OCI-LY7 (cell line): ENCODE measurements around the gene OSBP2. TPM values are rescaled to one million over a fixed set of nuclear protein-coding genes. Genes with fewer than 3 reads are reported as not detected.

Source experiments
- BruUV-seq: library from RNA; stranded (reverse); fragments of 400-500 nt; replicated peaks from 2 replicates; lab custom pipeline; 2021; lab: Mats Ljungman, UMichigan
- CTCF ChIA-PET: fragments of 300-600 bp; sonication (Branson Sonifier 250); formaldehyde crosslinking; loops from one replicate; lab custom pipeline; 2022; ENCODE audit warnings: antibody characterized with exemption; ENCODE audit not compliant: unreplicated experiment; lab: Charles Lee
- POLR2A ChIA-PET: fragments of 300-600 bp; sonication (Branson Sonifier 250); formaldehyde crosslinking; loops from one replicate; lab custom pipeline; 2022; ENCODE audit warnings: antibody characterized with exemption; lab: Charles Lee
- DNase-seq: peaks from one replicate; pipeline ENCODE4 v3.0.0-alpha.2; 2015; ENCODE audit warnings: low spot score
- H2AFZ ChIP-seq: fragments of 200-600 bp; sonication (generic), shearing (Covaris generic); 2 replicates; pipeline ENCODE4 v1.6.1; 2014; ENCODE audit warnings: mild to moderate bottlenecking, antibody characterized with exemption, low read length, moderate library complexity
- H3K27ac ChIP-seq: fragments of 200-600 bp; sonication (generic); 2 replicates; pipeline ENCODE4 v1.5.1; 2014; ENCODE audit warnings: mixed run types, low read depth, mild to moderate bottlenecking, moderate library complexity, low read length, inconsistent platforms; ENCODE audit not compliant: poor library complexity, severe bottlenecking
- H3K36me3 ChIP-seq: fragments of 200-600 bp; sonication (generic); 2 replicates; pipeline ENCODE4 v1.6.1; 2014; ENCODE audit warnings: mild to moderate bottlenecking, antibody characterized with exemption, low read length, moderate library complexity, mixed read lengths; ENCODE audit not compliant: insufficient read depth
- H3K4me1 ChIP-seq: fragments of 200-600 bp; sonication (generic); 2 replicates; pipeline ENCODE4 v1.5.1; 2014; ENCODE audit warnings: mild to moderate bottlenecking, low read length; ENCODE audit not compliant: insufficient read depth, poor library complexity, severe bottlenecking
- H3K4me2 ChIP-seq: fragments of 200-600 bp; sonication (generic); 2 replicates; pipeline ENCODE4 v1.6.1; 2014; ENCODE audit warnings: mild to moderate bottlenecking, low read length
- H3K4me3 ChIP-seq: fragments of 200-600 bp; sonication (generic); 2 replicates; pipeline ENCODE4 v1.5.1; 2014; ENCODE audit warnings: mild to moderate bottlenecking, low read depth, low read length; ENCODE audit not compliant: poor library complexity, severe bottlenecking
- H3K79me2 ChIP-seq: fragments of 200-600 bp; sonication (generic); 2 replicates; pipeline ENCODE4 v1.6.1; 2016; ENCODE audit warnings: low read depth, mild to moderate bottlenecking, low read length, moderate library complexity, mixed read lengths; ENCODE audit not compliant: insufficient read depth
- H3K9me2 ChIP-seq: fragments of 200-600 bp; sonication (generic); 2 replicates; pipeline ENCODE4 v1.6.1; 2016; ENCODE audit warnings: mild to moderate bottlenecking, low read length, mixed read lengths; ENCODE audit not compliant: insufficient read depth
- H3K9me3 ChIP-seq: fragments of 200-600 bp; sonication (generic); 2 replicates; pipeline ENCODE4 v1.6.1; 2014; ENCODE audit warnings: mild to moderate bottlenecking, mixed run types, low read length, mixed read lengths
- H4K20me1 ChIP-seq: fragments of 200-600 bp; sonication (generic); 2 replicates; pipeline ENCODE4 v1.6.1; 2014; ENCODE audit warnings: mild to moderate bottlenecking, antibody characterized with exemption, low read length, moderate library complexity, mixed read lengths; ENCODE audit not compliant: insufficient read depth
- EZH2phosphoT487 ChIP-seq: fragments of 200-600 bp; sonication (generic); IDR thresholded peaks from 2 replicates; pipeline ENCODE4 v1.6.1; 2018; ENCODE audit warnings: low read depth, borderline replicate concordance, mild to moderate bottlenecking, mixed run types, antibody characterized with exemption, low read length, moderate library complexity, mixed read lengths
- intact Hi-C: fragments of 100-400 bp; cut with micrococcal nuclease; formaldehyde crosslinking; loops from one replicate; pipeline ENCODE4 v1.10.0; 2022; ENCODE audit not compliant: unreplicated experiment
- total RNA-seq, 2 experiments: library from RNA; depleted of rRNA in 1 of 2; stranded (reverse); fragments of >200 nt in 1 of 2; shearing (Covaris generic) in 1 of 2; gene quantifications; 2 replicates each; pipeline ENCODE4 v1.2.3, GENCODE V29; 2014 to 2022
- TF ChIP-seq, protein P1 (sequence below): fragments of 200-600 bp; sonication (generic); conservative IDR thresholded peaks from 2 replicates; pipeline ENCODE4 v1.5.1; 2014; ENCODE audit warnings: mild to moderate bottlenecking, antibody characterized with exemption, low read length, moderate library complexity, mixed read lengths

The OSBP2 gene
- total RNA-seq, 2 experiments from 2014 or later, result 0.19 to 0.34 TPM

DNA sequence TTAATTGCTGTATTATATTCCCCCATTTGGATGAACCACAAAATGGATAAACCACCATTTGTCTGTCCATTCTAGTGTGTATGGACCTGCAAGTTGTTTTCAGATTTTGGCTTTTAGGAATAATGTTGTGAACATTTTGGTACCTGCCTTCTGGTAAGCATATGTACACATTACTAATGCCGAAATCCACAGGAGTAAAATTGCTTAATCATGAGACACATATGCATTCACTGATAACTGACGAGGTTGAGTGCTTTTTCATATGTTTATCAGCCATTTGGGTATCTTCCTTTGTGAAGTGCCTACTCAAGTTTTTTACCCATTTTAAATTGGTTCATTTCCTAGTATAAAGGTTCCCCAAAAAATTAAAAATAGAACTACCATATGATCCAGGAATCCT lies 34.2 kb downstream of the OSBP2 start:
- BruUV-seq, result no TSS peak
- Histone ChIP-seq H4K20me1 (no peaks in the 10 kb centered on the region), H3K4me3 (no peak overlapping the region), H3K79me2 (no peaks in the 10 kb centered on the region), H2AFZ (no peak overlapping the region), H3K4me1 (no peaks in the 10 kb centered on the region), H3K36me3 (no peaks in the 10 kb centered on the region), H3K9me3 (no peaks in the 10 kb centered on the region), H3K9me2 (no peaks in the 10 kb centered on the region), H3K27ac (no peak overlapping the region), H3K4me2 (no peak overlapping the region)
- POLR2A ChIA-PET, result no interaction called here
- DNase-seq, result no peak
- intact Hi-C loops, result no loop called here
- CTCF ChIA-PET, result no interaction called here
- TF ChIP-seq, protein P1, sequence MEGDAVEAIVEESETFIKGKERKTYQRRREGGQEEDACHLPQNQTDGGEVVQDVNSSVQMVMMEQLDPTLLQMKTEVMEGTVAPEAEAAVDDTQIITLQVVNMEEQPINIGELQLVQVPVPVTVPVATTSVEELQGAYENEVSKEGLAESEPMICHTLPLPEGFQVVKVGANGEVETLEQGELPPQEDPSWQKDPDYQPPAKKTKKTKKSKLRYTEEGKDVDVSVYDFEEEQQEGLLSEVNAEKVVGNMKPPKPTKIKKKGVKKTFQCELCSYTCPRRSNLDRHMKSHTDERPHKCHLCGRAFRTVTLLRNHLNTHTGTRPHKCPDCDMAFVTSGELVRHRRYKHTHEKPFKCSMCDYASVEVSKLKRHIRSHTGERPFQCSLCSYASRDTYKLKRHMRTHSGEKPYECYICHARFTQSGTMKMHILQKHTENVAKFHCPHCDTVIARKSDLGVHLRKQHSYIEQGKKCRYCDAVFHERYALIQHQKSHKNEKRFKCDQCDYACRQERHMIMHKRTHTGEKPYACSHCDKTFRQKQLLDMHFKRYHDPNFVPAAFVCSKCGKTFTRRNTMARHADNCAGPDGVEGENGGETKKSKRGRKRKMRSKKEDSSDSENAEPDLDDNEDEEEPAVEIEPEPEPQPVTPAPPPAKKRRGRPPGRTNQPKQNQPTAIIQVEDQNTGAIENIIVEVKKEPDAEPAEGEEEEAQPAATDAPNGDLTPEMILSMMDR, result no peak
- no peak for TF ChIP-seq EZH2phosphoT487

DNA sequence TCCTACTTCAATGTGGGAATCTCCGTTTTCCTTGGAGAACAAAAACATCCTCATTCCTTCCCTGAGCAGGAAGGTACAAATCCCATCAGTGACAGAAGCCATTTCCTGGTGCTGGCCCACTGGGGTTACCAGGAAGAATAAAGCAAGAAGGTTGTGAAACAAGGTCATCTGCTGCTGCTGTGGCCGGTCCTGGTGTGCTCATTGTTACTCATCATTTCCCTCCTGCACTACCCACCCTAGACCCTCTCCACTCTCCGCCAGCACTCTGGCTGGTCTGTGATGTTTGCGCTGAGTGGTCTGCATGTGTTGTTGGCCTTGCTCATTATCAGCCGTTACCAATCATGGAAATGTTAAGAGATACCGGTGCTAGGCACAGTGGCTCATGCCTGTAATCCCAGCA lies 37.0 kb downstream of the OSBP2 start:
- Histone ChIP-seq H3K9me3 (no peaks in the 10 kb centered on the region), H4K20me1 (no peaks in the 10 kb centered on the region), H3K4me1 (no peaks in the 10 kb centered on the region), H2AFZ (no peak overlapping the region), H3K27ac (no peak overlapping the region), H3K79me2 (no peaks in the 10 kb centered on the region), H3K9me2 (no peaks in the 10 kb centered on the region), H3K4me3 (no peak overlapping the region), H3K4me2 (no peak overlapping the region), H3K36me3 (no peaks in the 10 kb centered on the region)
- TF ChIP-seq, protein P1, result no peak
- TF ChIP-seq EZH2phosphoT487, result no peak
- DNase-seq, result no peak
- intact Hi-C loops, result no loop called here
- ChIA-PET POLR2A (interaction anchor here (1.2 kb wide), 1 partner anchor 14 kb away, joined by 7 read pairs; no protein-coding TSS in a partner anchor), CTCF (no interaction called here)
- no TSS peak for BruUV-seq

DNA sequence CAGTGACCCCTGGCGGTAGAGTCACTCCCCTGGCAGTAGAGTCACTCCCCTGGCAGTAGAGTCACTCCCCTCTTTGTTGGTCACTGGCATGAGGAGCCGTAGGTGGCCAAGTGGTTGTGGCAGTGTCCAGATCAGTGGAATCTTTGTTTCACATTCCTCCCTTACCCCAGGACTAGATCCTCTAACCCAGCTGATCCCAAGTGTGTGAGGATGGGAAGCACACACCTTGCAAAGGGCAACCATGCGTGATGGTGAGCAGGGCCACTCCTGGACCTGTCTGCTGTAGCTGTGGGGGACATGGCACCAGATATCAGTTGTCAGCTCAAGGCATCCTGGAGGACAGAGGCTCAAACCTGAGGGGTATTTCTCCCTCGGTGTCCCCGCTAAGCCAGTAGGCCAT lies 37.8 kb downstream of the OSBP2 start:
- Histone ChIP-seq H3K4me2 (no peak overlapping the region), H3K4me3 (no peak overlapping the region), H3K9me2 (no peaks in the 10 kb centered on the region), H3K79me2 (no peaks in the 10 kb centered on the region), H4K20me1 (no peaks in the 10 kb centered on the region), H3K27ac (no peak overlapping the region), H3K9me3 (no peaks in the 10 kb centered on the region), H3K4me1 (no peaks in the 10 kb centered on the region), H3K36me3 (no peaks in the 10 kb centered on the region), H2AFZ (no peak overlapping the region)
- DNase-seq, result no peak
- BruUV-seq, result no TSS peak
- TF ChIP-seq, protein P1, result no peak
- no peak for TF ChIP-seq EZH2phosphoT487
- POLR2A ChIA-PET, result no interaction called here
- intact Hi-C loops, result no loop called here
- CTCF ChIA-PET, result no interaction called here
